Peyer's patch (tissue), 4 donors: ENCODE results near the gene GPM6B.

Source experiments
- POLR2A ChIP-seq, 2 donors: fragments of 450-650 bp; IDR thresholded peaks; one replicate each; pipeline ENCODE4 v1.5.1; 2017; ENCODE audit warnings: antibody characterized with exemption in 2 of 2, mild to moderate bottlenecking in 2 of 2, moderate library complexity in 2 of 2
- TF ChIP-seq, protein P1 (sequence below), 6 experiments: fragments of 450-650 bp in 4 of 6; fragments of 200-600 bp in 2 of 6; sonication (generic) in 1 of 6; IDR thresholded peaks; one replicate each; pipeline ENCODE4 v1.5.1; 2017 to 2019; ENCODE audit warnings: antibody characterized with exemption in 6 of 6, mild to moderate bottlenecking in 3 of 6, moderate library complexity in 1 of 6

GRCh38 chrX:13835825-13836224 lies 18.9 kb upstream of the GPM6B start:
- TF ChIP-seq, protein P1, sequence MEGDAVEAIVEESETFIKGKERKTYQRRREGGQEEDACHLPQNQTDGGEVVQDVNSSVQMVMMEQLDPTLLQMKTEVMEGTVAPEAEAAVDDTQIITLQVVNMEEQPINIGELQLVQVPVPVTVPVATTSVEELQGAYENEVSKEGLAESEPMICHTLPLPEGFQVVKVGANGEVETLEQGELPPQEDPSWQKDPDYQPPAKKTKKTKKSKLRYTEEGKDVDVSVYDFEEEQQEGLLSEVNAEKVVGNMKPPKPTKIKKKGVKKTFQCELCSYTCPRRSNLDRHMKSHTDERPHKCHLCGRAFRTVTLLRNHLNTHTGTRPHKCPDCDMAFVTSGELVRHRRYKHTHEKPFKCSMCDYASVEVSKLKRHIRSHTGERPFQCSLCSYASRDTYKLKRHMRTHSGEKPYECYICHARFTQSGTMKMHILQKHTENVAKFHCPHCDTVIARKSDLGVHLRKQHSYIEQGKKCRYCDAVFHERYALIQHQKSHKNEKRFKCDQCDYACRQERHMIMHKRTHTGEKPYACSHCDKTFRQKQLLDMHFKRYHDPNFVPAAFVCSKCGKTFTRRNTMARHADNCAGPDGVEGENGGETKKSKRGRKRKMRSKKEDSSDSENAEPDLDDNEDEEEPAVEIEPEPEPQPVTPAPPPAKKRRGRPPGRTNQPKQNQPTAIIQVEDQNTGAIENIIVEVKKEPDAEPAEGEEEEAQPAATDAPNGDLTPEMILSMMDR (IDR thresholded peaks at IDR 0.05): no peak
- TF ChIP-seq POLR2A (IDR thresholded peaks at IDR 0.05): no peak
